ENCODE data around the gene POLA1.

The POLA1 gene

GRCh38 chrX:24988314-24988713 lies 294.6 kb downstream of the POLA1 start:
- Histone ChIP-seq H3K4me1 (ENCODE audit: low read length) (peaks cover 10% of the 10 kb centered on the region), H3K79me2 (ENCODE audit: low read length) (no peaks in the 10 kb centered on the region), H4K20me1 (ENCODE audit: insufficient read depth, low read length) (peaks cover 5% of the 10 kb centered on the region; the same call in 1 of the 2 replicates), H3K4me2 (ENCODE audit: low read length) (no peak overlapping the region), H3K9ac (ENCODE audit: low read length) (no peak overlapping the region), H2AFZ (ENCODE audit: low read depth, low read length) (no peak overlapping the region), H3K27me3 (ENCODE audit: low read depth, low read length) (no peaks in the 10 kb centered on the region), H3K4me3 (ENCODE audit: low read length) (no peak overlapping the region), H3K36me3 (replicated peaks; ENCODE audit: low read depth, low read length) (no peaks in the 10 kb centered on the region), H3K27ac (ENCODE audit: low read length) (no peak overlapping the region), H3K9me3 (ENCODE audit: insufficient read depth, low read length) (no peaks in the 10 kb centered on the region)
- TF ChIP-seq CTCF (IDR thresholded peaks at IDR 0.05; ENCODE audit: low read depth, low read length) = no peak
- no peak for TF ChIP-seq EZH2phosphoT487 (IDR thresholded peaks at IDR 0.05; ENCODE audit: low read depth)

- H4K20me1 ChIP-seq (ENCODE audit: insufficient read depth, low read length) = no peaks in the 10 kb centered on the region
- H3K4me1 ChIP-seq (ENCODE audit: low read length) = no peaks in the 10 kb centered on the region
- H3K36me3 ChIP-seq (replicated peaks; ENCODE audit: low read depth, low read length) = no peaks in the 10 kb centered on the region
- H3K4me3 ChIP-seq (ENCODE audit: low read length) = no peak overlapping the region
- no peaks in the 10 kb centered on the region for H3K79me2 ChIP-seq (ENCODE audit: low read length)
- H3K9me3 ChIP-seq (ENCODE audit: insufficient read depth, low read length) = no peaks in the 10 kb centered on the region
- no peak overlapping the region for H3K4me2 ChIP-seq (ENCODE audit: low read length)
- no peak for TF ChIP-seq CTCF (IDR thresholded peaks at IDR 0.05; ENCODE audit: low read depth, low read length)
- no peak for TF ChIP-seq EZH2phosphoT487 (IDR thresholded peaks at IDR 0.05; ENCODE audit: low read depth)
- H3K27ac ChIP-seq (ENCODE audit: low read length) = no peak overlapping the region
- no peak overlapping the region for H2AFZ ChIP-seq (ENCODE audit: low read depth, low read length)
- no peaks in the 10 kb centered on the region for H3K27me3 ChIP-seq (ENCODE audit: low read depth, low read length)
- no peak overlapping the region for H3K9ac ChIP-seq (ENCODE audit: low read length)
Measured at GRCh38 chrX:24990535-24990934, 296.8 kb downstream of the POLA1 start.

GRCh38 chrX:24993879-24994278 lies 300.2 kb downstream of the POLA1 start:
- Histone ChIP-seq H3K4me1 (ENCODE audit: low read length) (no peaks in the 10 kb centered on the region), H3K36me3 (replicated peaks; ENCODE audit: low read depth, low read length) (no peaks in the 10 kb centered on the region), H3K9ac (ENCODE audit: low read length) (no peak overlapping the region), H4K20me1 (ENCODE audit: insufficient read depth, low read length) (no peaks in the 10 kb centered on the region), H2AFZ (ENCODE audit: low read depth, low read length) (no peak overlapping the region), H3K79me2 (ENCODE audit: low read length) (no peaks in the 10 kb centered on the region), H3K4me2 (ENCODE audit: low read length) (no peak overlapping the region), H3K27me3 (ENCODE audit: low read depth, low read length) (no peaks in the 10 kb centered on the region), H3K4me3 (ENCODE audit: low read length) (no peak overlapping the region), H3K27ac (ENCODE audit: low read length) (no peak overlapping the region), H3K9me3 (ENCODE audit: insufficient read depth, low read length) (no peaks in the 10 kb centered on the region)
- TF ChIP-seq EZH2phosphoT487 (IDR thresholded peaks at IDR 0.05; ENCODE audit: low read depth) (no peak), CTCF (IDR thresholded peaks at IDR 0.05; ENCODE audit: low read depth, low read length) (no peak)

GRCh38 chrX:24996096-24996709 lies 302.5 kb downstream of the POLA1 start:
- no peaks in the 10 kb centered on the region for H3K27me3 ChIP-seq (ENCODE audit: low read depth, low read length)
- H3K79me2 ChIP-seq (ENCODE audit: low read length) = no peaks in the 10 kb centered on the region
- H3K4me1 ChIP-seq (ENCODE audit: low read length) = no peaks in the 10 kb centered on the region
- no peaks in the 10 kb centered on the region for H4K20me1 ChIP-seq (ENCODE audit: insufficient read depth, low read length)
- H3K4me2 ChIP-seq (ENCODE audit: low read length) = no peak overlapping the region
- no peak overlapping the region for H3K9ac ChIP-seq (ENCODE audit: low read length)
- no peak overlapping the region for H2AFZ ChIP-seq (ENCODE audit: low read depth, low read length)
- H3K4me3 ChIP-seq (ENCODE audit: low read length) = no peak overlapping the region
- no peak overlapping the region for H3K27ac ChIP-seq (ENCODE audit: low read length)
- no peaks in the 10 kb centered on the region for H3K9me3 ChIP-seq (ENCODE audit: insufficient read depth, low read length)
- TF ChIP-seq CTCF (IDR thresholded peaks at IDR 0.05; ENCODE audit: low read depth, low read length) (no peak), EZH2phosphoT487 (IDR thresholded peaks at IDR 0.05; ENCODE audit: low read depth) (no peak)
- H3K36me3 ChIP-seq (replicated peaks; ENCODE audit: low read depth, low read length) = no peaks in the 10 kb centered on the region

All from OCI-LY3 (cell line).